ENCODE data around the gene ARHGEF17.

DNA sequence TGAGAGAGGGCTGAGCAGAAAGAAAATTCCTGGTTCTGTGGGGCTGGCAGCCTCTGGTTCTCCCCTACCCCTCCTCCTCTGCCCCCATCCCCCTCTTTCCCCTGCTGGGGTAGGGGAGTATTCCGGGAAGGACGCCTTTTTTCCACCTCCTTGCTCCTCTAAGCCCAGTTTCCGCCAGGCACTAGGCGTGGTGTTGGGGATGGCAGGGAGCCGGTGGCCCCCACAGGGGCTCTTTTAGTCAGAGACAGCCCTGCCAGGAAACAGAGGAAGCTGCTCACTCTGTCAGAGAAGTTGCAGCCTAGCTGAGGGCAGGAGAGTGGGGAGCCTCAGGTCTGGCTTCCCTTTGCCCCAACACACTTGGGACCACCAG lies 15.6 kb upstream of the ARHGEF17 start:
- TF ChIP-seq POLR2AphosphoS5 (IDR thresholded peaks at IDR 0.05), result no peak
- TF ChIP-seq, protein P1, sequence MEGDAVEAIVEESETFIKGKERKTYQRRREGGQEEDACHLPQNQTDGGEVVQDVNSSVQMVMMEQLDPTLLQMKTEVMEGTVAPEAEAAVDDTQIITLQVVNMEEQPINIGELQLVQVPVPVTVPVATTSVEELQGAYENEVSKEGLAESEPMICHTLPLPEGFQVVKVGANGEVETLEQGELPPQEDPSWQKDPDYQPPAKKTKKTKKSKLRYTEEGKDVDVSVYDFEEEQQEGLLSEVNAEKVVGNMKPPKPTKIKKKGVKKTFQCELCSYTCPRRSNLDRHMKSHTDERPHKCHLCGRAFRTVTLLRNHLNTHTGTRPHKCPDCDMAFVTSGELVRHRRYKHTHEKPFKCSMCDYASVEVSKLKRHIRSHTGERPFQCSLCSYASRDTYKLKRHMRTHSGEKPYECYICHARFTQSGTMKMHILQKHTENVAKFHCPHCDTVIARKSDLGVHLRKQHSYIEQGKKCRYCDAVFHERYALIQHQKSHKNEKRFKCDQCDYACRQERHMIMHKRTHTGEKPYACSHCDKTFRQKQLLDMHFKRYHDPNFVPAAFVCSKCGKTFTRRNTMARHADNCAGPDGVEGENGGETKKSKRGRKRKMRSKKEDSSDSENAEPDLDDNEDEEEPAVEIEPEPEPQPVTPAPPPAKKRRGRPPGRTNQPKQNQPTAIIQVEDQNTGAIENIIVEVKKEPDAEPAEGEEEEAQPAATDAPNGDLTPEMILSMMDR (IDR thresholded peaks at IDR 0.05 in 8 of 11, conservative IDR thresholded peaks at IDR 0.05 in 3 of 11), result no peak
- TF ChIP-seq POLR2A (IDR thresholded peaks at IDR 0.05), result no peak

Measured in spleen (tissue), 7 donors.